Measurements from ENCODE around the gene TMEM258.

TMEM258 gene

GRCh38 chr11:61833471-61833870, 41.1 kb upstream of the TMEM258 start:
- no peak for TF ChIP-seq CTCF (IDR thresholded peaks at IDR 0.05; ENCODE audit: low read depth, low read length, missing control alignments)
- no peak for DNase-seq
- in situ Hi-C loops (cut with HindIII; ENCODE audit: low pct_ligation_motif_present, low sequenced_read_pairs) = no loop called here
- Histone ChIP-seq H3K27me3 (replicated peaks) (no peaks in the 10 kb centered on the region), H3K36me3 (replicated peaks) (peaks cover 8% of the 10 kb centered on the region), H3K4me3 (ENCODE audit: low read depth, low read length) (no peak overlapping the region), H3K27ac (no peak overlapping the region)

GRCh38 chr11:61832754-61833153, 40.4 kb upstream of the TMEM258 start:
- DNase-seq = no peak
- Histone ChIP-seq H3K36me3 (replicated peaks) (peaks cover under 1% of the 10 kb centered on the region), H3K27ac (no peak overlapping the region), H3K4me3 (ENCODE audit: low read depth, low read length) (no peak overlapping the region), H3K27me3 (replicated peaks) (no peaks in the 10 kb centered on the region)
- TF ChIP-seq CTCF (IDR thresholded peaks at IDR 0.05; ENCODE audit: low read depth, low read length, missing control alignments) = no peak
- in situ Hi-C loops (cut with HindIII; ENCODE audit: low pct_ligation_motif_present, low sequenced_read_pairs) = no loop called here

GRCh38 chr11:61832207-61832606, 39.8 kb upstream of the TMEM258 start:
- H3K4me3 ChIP-seq (ENCODE audit: low read depth, low read length) = no peak overlapping the region
- H3K36me3 ChIP-seq (replicated peaks) = no peaks in the 10 kb centered on the region
- in situ Hi-C loops (cut with HindIII; ENCODE audit: low pct_ligation_motif_present, low sequenced_read_pairs) = no loop called here
- H3K27ac ChIP-seq = no peak overlapping the region
- no peak for DNase-seq
- TF ChIP-seq CTCF (IDR thresholded peaks at IDR 0.05; ENCODE audit: low read depth, low read length, missing control alignments) = no peak
- no peaks in the 10 kb centered on the region for H3K27me3 ChIP-seq (replicated peaks)

- H3K4me3 ChIP-seq (ENCODE audit: low read depth, low read length) = peak overlapping the region; percentile 97
- TF ChIP-seq CTCF (IDR thresholded peaks at IDR 0.05; ENCODE audit: low read depth, low read length, missing control alignments) = no peak
- in situ Hi-C loops (cut with HindIII; ENCODE audit: low pct_ligation_motif_present, low sequenced_read_pairs) = no loop called here
- no peaks in the 10 kb centered on the region for H3K27me3 ChIP-seq (replicated peaks)
- no peak for DNase-seq
- no peak overlapping the region for H3K27ac ChIP-seq
- no peaks in the 10 kb centered on the region for H3K36me3 ChIP-seq (replicated peaks)
These were observed 38.1 kb upstream of the TMEM258 start for GRCh38 chr11:61830237-61831105.

- H3K27me3 ChIP-seq (replicated peaks) = no peaks in the 10 kb centered on the region
- no peak for TF ChIP-seq CTCF (IDR thresholded peaks at IDR 0.05; ENCODE audit: low read depth, low read length, missing control alignments)
- in situ Hi-C loops (cut with HindIII; ENCODE audit: low pct_ligation_motif_present, low sequenced_read_pairs) = no loop called here
- H3K27ac ChIP-seq = no peak overlapping the region
- peak overlapping the region; percentile 97 for H3K4me3 ChIP-seq (ENCODE audit: low read depth, low read length)
- no peaks in the 10 kb centered on the region for H3K36me3 ChIP-seq (replicated peaks)
- DNase-seq = no peak
These were observed 37.4 kb upstream of the TMEM258 start for GRCh38 chr11:61829806-61830205.

Measured in brain microvascular endothelial cell (primary cell).